Ishikawa (cell line): ENCODE results near the gene AP1G1.

Experiments used
- CEBPB ChIP-seq: IDR thresholded peaks from 2 replicates; pipeline ENCODE4 v1.6.1; 2012
- CREB1 ChIP-seq: IDR thresholded peaks from 2 replicates; pipeline ENCODE4 v1.6.1; 2012; ENCODE audit warnings: low read depth
- EGR1 ChIP-seq: IDR thresholded peaks from 2 replicates; pipeline ENCODE4 v1.6.1; 2012
- EP300 ChIP-seq: IDR thresholded peaks from 2 replicates; pipeline ENCODE4 v1.6.1; 2012; ENCODE audit warnings: borderline replicate concordance
- FOXM1 ChIP-seq: IDR thresholded peaks from 2 replicates; pipeline ENCODE4 v1.6.1; 2012; ENCODE audit warnings: low read depth, borderline replicate concordance
- MAX ChIP-seq: IDR thresholded peaks from 2 replicates; pipeline ENCODE4 v1.6.1; 2012
- NFIC ChIP-seq: IDR thresholded peaks from 2 replicates; pipeline ENCODE4 v1.6.1; 2012
- RAD21 ChIP-seq: IDR thresholded peaks from 2 replicates; pipeline ENCODE4 v1.6.1; 2012; ENCODE audit warnings: low read depth
- REST ChIP-seq: IDR thresholded peaks from 2 replicates; pipeline ENCODE4 v1.6.1; 2012; ENCODE audit warnings: low read depth, mild to moderate bottlenecking
- TAF1 ChIP-seq: IDR thresholded peaks from 2 replicates; pipeline ENCODE4 v1.6.1; 2012; ENCODE audit warnings: low read depth, mild to moderate bottlenecking
- TCF12 ChIP-seq: IDR thresholded peaks from 2 replicates; pipeline ENCODE4 v1.6.1; 2012; ENCODE audit warnings: low read depth
- TEAD4 ChIP-seq: IDR thresholded peaks from 2 replicates; pipeline ENCODE4 v1.6.1; 2012
- USF1 ChIP-seq: IDR thresholded peaks from 2 replicates; pipeline ENCODE4 v1.6.1; 2012
- YY1 ChIP-seq: IDR thresholded peaks from 2 replicates; pipeline ENCODE4 v1.6.1; 2012; ENCODE audit warnings: low read depth
- ZBTB7A ChIP-seq: IDR thresholded peaks from 2 replicates; pipeline ENCODE4 v1.6.1; 2012; ENCODE audit warnings: low read depth

Gene AP1G1

GRCh38 chr16:71689901-71690300 is 118.7 kb downstream of the AP1G1 start:
- no peak for TF ChIP-seq CREB1
- no peak for TF ChIP-seq EGR1
- no peak for TF ChIP-seq EP300
- no peak for TF ChIP-seq MAX
- TF ChIP-seq NFIC = no peak
- no peak for TF ChIP-seq USF1
- TF ChIP-seq TCF12 = no peak
- no peak for TF ChIP-seq TAF1
- no peak for TF ChIP-seq ZBTB7A
- TF ChIP-seq YY1 = no peak
- no peak for TF ChIP-seq TEAD4
- no peak for TF ChIP-seq CEBPB
- TF ChIP-seq RAD21 = no peak
- no peak for TF ChIP-seq REST
- no peak for TF ChIP-seq FOXM1

- TF ChIP-seq ZBTB7A = no peak
- TF ChIP-seq EGR1 = no peak
- TF ChIP-seq TCF12 = no peak
- TF ChIP-seq MAX = no peak
- no peak for TF ChIP-seq REST
- no peak for TF ChIP-seq USF1
- TF ChIP-seq YY1 = no peak
Measured at GRCh38 chr16:71687861-71688260, 120.8 kb downstream of the AP1G1 start.

GRCh38 chr16:71681360-71681759 is 127.3 kb downstream of the AP1G1 start:
- TF ChIP-seq EP300 = no peak
- TF ChIP-seq RAD21 = no peak
- no peak for TF ChIP-seq TAF1
- TF ChIP-seq REST = no peak
- no peak for TF ChIP-seq EGR1
- no peak for TF ChIP-seq YY1
- no peak for TF ChIP-seq TEAD4
- TF ChIP-seq TCF12 = no peak
- TF ChIP-seq CREB1 = no peak
- TF ChIP-seq NFIC = no peak
- TF ChIP-seq FOXM1 = no peak
- TF ChIP-seq ZBTB7A = no peak
- TF ChIP-seq MAX = no peak
- no peak for TF ChIP-seq USF1
- TF ChIP-seq CEBPB = no peak
